ENCODE measurements around the gene PRKAG1.

PRKAG1 gene

GRCh38 chr12:49026101-49026500 lies 7.5 kb upstream of the PRKAG1 start:
- no peak overlapping the region for H3K4me3 ChIP-seq (ENCODE audit: severe bottlenecking)
- ATAC-seq (ENCODE audit: low read depth) (no peak), DNase-seq (ENCODE audit: low spot score) (no peak)
- peaks cover 83% of the 10 kb centered on the region for H3K36me3 ChIP-seq (ENCODE audit: low read depth)
- H3K9me3 ChIP-seq (ENCODE audit: severe bottlenecking) = no peaks in the 10 kb centered on the region
- TF ChIP-seq CTCF (IDR thresholded peaks at IDR 0.05; ENCODE audit: poor library complexity, severe bottlenecking) = no peak
- H3K27me3 ChIP-seq (ENCODE audit: insufficient read depth, poor library complexity, severe bottlenecking) = no peaks in the 10 kb centered on the region
- H3K4me1 ChIP-seq (ENCODE audit: insufficient read depth, poor library complexity, severe bottlenecking) = no peaks in the 10 kb centered on the region
- no peak overlapping the region for H3K27ac ChIP-seq (ENCODE audit: poor library complexity, severe bottlenecking)

GRCh38 chr12:49025463-49025862 lies 6.9 kb upstream of the PRKAG1 start:
- DNase-seq (ENCODE audit: low spot score) (no peak), ATAC-seq (ENCODE audit: low read depth) (no peak)
- Histone ChIP-seq H3K9me3 (ENCODE audit: severe bottlenecking) (no peaks in the 10 kb centered on the region), H3K27me3 (ENCODE audit: insufficient read depth, poor library complexity, severe bottlenecking) (no peaks in the 10 kb centered on the region), H3K36me3 (ENCODE audit: low read depth) (peaks cover 78% of the 10 kb centered on the region), H3K4me1 (ENCODE audit: insufficient read depth, poor library complexity, severe bottlenecking) (no peaks in the 10 kb centered on the region), H3K4me3 (ENCODE audit: severe bottlenecking) (no peak overlapping the region), H3K27ac (ENCODE audit: poor library complexity, severe bottlenecking) (no peak overlapping the region)
- no peak for TF ChIP-seq CTCF (IDR thresholded peaks at IDR 0.05; ENCODE audit: poor library complexity, severe bottlenecking)

- H3K4me1 ChIP-seq (ENCODE audit: insufficient read depth, poor library complexity, severe bottlenecking) = no peaks in the 10 kb centered on the region
- no peak for DNase-seq (ENCODE audit: low spot score)
- H3K36me3 ChIP-seq (ENCODE audit: low read depth) = peaks cover 70% of the 10 kb centered on the region
- no peak overlapping the region for H3K4me3 ChIP-seq (ENCODE audit: severe bottlenecking)
- no peak for ATAC-seq (ENCODE audit: low read depth)
- no peak overlapping the region for H3K27ac ChIP-seq (ENCODE audit: poor library complexity, severe bottlenecking)
- no peaks in the 10 kb centered on the region for H3K9me3 ChIP-seq (ENCODE audit: severe bottlenecking)
- no peak for TF ChIP-seq CTCF (IDR thresholded peaks at IDR 0.05; ENCODE audit: poor library complexity, severe bottlenecking)
- no peaks in the 10 kb centered on the region for H3K27me3 ChIP-seq (ENCODE audit: insufficient read depth, poor library complexity, severe bottlenecking)
These were observed 6.0 kb upstream of the PRKAG1 start for GRCh38 chr12:49024543-49024942.

GRCh38 chr12:49023812-49024211 lies 5.2 kb upstream of the PRKAG1 start:
- no peak for ATAC-seq (ENCODE audit: low read depth)
- peaks cover 62% of the 10 kb centered on the region for H3K36me3 ChIP-seq (ENCODE audit: low read depth)

More at GRCh38 chr12:49023812-49024211, 5.2 kb upstream of the PRKAG1 start:
- Histone ChIP-seq H3K27ac (ENCODE audit: poor library complexity, severe bottlenecking) (no peak overlapping the region), H3K4me1 (ENCODE audit: insufficient read depth, poor library complexity, severe bottlenecking) (no peaks in the 10 kb centered on the region), H3K4me3 (ENCODE audit: severe bottlenecking) (no peak overlapping the region), H3K9me3 (ENCODE audit: severe bottlenecking) (no peaks in the 10 kb centered on the region), H3K27me3 (ENCODE audit: insufficient read depth, poor library complexity, severe bottlenecking) (no peaks in the 10 kb centered on the region)
- no peak for TF ChIP-seq CTCF (IDR thresholded peaks at IDR 0.05; ENCODE audit: poor library complexity, severe bottlenecking)
- no peak for DNase-seq (ENCODE audit: low spot score)
